T follicular helper cell (primary cell): ENCODE measurements around the gene AP5S1.
"Not testable (repeated sequence)": the region's sequence is repeated elsewhere in the genome, so short reads cannot be mapped to it uniquely, and the experiment has no call there.

ENCODE experiments used
- DNase-seq: peaks from one replicate; pipeline ENCODE4 v3.0.0-alpha.2; 2020; ENCODE audit warnings: low read depth

Gene AP5S1

GRCh38 chr20:3812259-3812681 is 8.1 kb upstream of the AP5S1 start:
- DNase-seq, result no peak

GRCh38 chr20:3812975-3813847 is 7.1 kb upstream of the AP5S1 start:
- no peak for DNase-seq

GRCh38 chr20:3813848-3814581 is 6.3 kb upstream of the AP5S1 start:
- DNase-seq, result no peak

- no peak for DNase-seq
Observed at GRCh38 chr20:3814928-3815495, 5.3 kb upstream of the AP5S1 start.

- DNase-seq, result no peak
Observed at GRCh38 chr20:3815703-3816315, 4.5 kb upstream of the AP5S1 start.

GRCh38 chr20:3818155-3819151 is 1.9 kb upstream of the AP5S1 start:
- DNase-seq, result no peak

- no peak for DNase-seq
Observed at GRCh38 chr20:3819411-3820047, 818 bp upstream of the AP5S1 start.

GRCh38 chr20:3820901-3821727 is 767 bp downstream of the AP5S1 start:
- no peak for DNase-seq

GRCh38 chr20:3821996-3822395 is 1.6 kb downstream of the AP5S1 start:
- no peak for DNase-seq

GRCh38 chr20:3823881-3824280 is 3.5 kb downstream of the AP5S1 start:
- no peak for DNase-seq

GRCh38 chr20:3825526-3825925 is 5.2 kb downstream of the AP5S1 start:
- no peak for DNase-seq

- no peak for DNase-seq
Observed at GRCh38 chr20:3826420-3826819, 6.1 kb downstream of the AP5S1 start.

- no peak for DNase-seq
Observed at GRCh38 chr20:3828798-3829197, 8.5 kb downstream of the AP5S1 start.

- not testable (repeated sequence) for DNase-seq
Observed at GRCh38 chr20:3829891-3830290, 9.5 kb downstream of the AP5S1 start.

- no peak for DNase-seq
Observed at GRCh38 chr20:3836132-3836531, 15.8 kb downstream of the AP5S1 start.

- DNase-seq, result no peak
Observed at GRCh38 chr20:3839328-3839727, 19.0 kb downstream of the AP5S1 start.

GRCh38 chr20:3840201-3840600 is 19.9 kb downstream of the AP5S1 start:
- DNase-seq, result not testable (repeated sequence)

GRCh38 chr20:3842348-3842930 is 22.1 kb downstream of the AP5S1 start:
- DNase-seq, result no peak

- DNase-seq, result no peak
Observed at GRCh38 chr20:3843490-3843889, 23.1 kb downstream of the AP5S1 start.
